GM12891 (cell line): ENCODE measurements around the gene RPS21.

Source experiments
- PAX5 ChIP-seq: IDR thresholded peaks from 2 replicates; pipeline ENCODE4 v1.6.1; 2011; ENCODE audit warnings: low read length, moderate library complexity, mild to moderate bottlenecking; ENCODE audit not compliant: insufficient read depth, severe bottlenecking
- POLR2A ChIP-seq: IDR thresholded peaks from 2 replicates; pipeline ENCODE4 v1.6.1; 2011; ENCODE audit warnings: low read depth, low read length, control low read depth
- POLR2AphosphoS5 ChIP-seq: IDR thresholded peaks from 2 replicates; pipeline ENCODE4 v1.6.1; 2011; ENCODE audit warnings: low read depth, low read length, control low read depth
- SPI1 ChIP-seq: IDR thresholded peaks from 2 replicates; pipeline ENCODE4 v1.6.1; 2011; ENCODE audit warnings: low read depth, low read length, control low read depth
- TAF1 ChIP-seq: IDR thresholded peaks from 2 replicates; pipeline ENCODE4 v1.6.1; 2011; ENCODE audit warnings: low read depth, low read length, control low read depth

GRCh38 chr20:62374331-62375152 lies 12.4 kb upstream of the RPS21 start:
- TF ChIP-seq POLR2AphosphoS5 (no peak), POLR2A (no peak), TAF1 (no peak), PAX5 (no peak), SPI1 (no peak)
